NOMO-1 treated with dmso at 0.1 percent for 144 hours (cell line): ENCODE results near the gene CDKN1C.

Source experiments
- DNase-seq: peaks from one replicate; lab custom pipeline; 2025; ENCODE audit not compliant: unreplicated experiment; lab: John Stamatoyannopoulos, UW

The CDKN1C gene

DNA sequence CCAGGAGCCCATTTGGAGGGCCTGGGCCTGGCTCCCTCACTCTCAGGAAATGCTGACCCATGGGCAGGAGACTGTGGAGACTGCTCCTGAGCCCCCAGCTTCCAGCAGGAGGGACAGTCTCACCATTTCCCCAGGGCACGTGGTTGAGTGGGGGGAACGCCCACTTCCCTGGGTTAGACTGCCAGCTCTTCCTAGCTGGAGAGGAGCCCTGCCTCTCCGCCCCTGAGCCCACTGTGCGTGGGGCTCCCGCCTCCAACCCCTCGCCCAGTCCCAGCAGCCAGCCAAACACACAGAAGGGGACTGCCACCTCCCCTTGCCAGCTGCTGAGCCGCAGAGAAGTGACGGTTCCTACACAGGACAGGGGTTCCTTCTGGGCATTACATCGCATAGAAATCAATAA, 37.1 kb downstream of the CDKN1C start:
- DNase-seq = no peak

DNA sequence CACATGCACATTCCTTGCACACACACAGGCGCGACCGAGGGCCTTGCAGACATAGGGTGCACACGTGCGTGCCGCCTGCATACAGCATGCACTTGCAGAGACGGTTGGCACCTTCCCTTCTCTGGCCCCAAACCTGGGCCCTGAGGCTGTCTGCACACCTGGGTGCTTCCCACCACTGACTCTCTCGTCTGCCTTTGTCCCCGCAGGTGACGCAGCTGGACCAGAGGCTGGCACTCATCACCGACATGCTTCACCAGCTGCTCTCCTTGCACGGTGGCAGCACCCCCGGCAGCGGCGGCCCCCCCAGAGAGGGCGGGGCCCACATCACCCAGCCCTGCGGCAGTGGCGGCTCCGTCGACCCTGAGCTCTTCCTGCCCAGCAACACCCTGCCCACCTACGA, 38.0 kb downstream of the CDKN1C start:
- DNase-seq = no peak

DNA sequence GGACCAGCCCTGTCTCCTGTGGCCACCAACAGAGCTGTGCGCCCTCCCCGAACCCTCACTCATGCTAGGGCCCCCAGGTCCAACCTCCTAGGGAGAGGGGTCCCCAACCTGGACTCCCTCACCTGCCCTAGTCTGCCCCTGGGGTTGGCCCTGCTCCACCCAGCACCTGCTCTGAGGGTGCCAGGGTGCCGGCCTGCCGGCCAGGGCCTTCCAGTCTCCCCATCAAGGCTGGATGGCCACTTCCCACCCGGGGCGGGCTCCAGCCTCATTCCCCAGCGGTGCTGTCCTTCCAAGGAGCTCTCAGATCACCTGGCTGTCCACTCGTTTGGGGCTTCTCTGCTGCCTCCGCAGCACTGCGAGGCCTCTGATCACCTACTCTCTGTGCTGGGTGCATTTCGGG, 39.1 kb downstream of the CDKN1C start:
- no peak for DNase-seq

DNA sequence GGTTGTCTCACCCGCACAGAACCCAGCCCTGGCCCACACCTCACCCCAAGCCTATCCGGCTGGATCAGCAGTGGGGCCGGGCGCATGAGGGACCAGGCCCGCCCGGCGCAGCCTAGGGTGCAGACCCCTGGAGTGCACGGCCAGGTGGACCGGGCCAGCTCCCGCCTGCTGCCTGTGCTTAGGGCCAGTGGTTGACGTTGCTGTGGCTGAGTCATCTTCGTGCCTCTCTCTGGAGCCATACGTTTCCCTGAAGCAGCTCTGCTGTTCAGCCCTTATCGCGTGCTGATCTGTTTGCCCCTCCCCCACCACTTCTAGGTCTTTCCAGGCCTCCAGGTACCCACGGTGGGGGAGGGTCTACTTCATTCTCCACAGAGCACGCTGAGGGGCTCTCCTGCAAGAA, 39.5 kb downstream of the CDKN1C start:
- no peak for DNase-seq

DNA sequence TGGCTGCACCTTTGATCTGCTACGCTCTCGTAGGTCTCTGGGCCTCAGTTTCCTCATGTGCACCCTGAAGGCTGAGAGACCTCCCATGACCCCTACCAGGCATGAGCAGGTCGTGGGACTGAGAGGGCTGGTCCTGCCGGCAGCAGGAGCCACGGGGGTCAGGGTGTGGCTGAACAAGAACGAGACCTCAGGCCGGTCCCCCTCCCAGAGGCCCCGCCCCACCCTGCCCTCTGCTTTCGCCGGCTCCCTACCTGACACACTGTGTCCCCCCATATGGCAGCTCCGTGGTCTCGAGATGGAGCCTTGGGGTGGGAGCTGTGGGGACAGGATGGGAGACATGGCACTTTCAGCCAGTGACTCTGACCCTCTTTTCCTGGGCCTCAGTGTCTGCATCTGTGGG, 40.6 kb downstream of the CDKN1C start:
- DNase-seq = no peak

DNA sequence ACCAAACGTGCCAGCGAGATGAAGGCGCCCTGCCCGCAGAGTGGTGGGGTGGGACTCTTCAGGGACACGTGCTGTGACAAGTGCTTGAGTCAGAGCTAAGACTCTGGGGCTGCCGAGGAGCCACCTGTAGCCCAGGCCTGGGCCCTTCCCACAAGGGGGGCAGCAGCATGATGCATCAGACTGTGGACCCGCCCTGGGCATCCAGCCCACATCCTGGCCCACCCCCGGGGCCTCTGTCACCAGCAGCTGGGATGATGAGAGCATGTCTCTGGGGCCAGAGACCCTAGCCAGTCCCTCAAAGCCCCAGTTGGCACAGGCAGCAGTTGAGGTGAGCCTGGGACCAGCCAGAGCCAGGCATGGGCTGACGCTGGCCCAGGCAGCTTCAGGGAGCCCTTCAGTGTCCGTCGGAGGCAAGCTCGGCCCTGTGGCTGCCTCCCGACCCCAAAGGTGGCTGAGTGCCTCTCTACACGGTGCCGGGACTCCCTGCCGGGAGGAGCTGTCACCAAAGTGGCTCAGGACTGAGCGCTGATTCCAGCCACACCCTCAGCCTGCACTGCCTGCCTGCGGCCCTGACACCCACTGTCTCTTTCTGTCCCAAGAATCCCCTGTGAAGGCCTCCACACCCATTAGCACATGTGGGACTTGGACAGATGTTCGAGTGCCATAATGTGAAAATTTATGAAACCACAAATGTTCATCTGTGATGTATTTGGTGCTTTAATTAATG, 41.3 kb downstream of the CDKN1C start:
- no peak for DNase-seq

DNA sequence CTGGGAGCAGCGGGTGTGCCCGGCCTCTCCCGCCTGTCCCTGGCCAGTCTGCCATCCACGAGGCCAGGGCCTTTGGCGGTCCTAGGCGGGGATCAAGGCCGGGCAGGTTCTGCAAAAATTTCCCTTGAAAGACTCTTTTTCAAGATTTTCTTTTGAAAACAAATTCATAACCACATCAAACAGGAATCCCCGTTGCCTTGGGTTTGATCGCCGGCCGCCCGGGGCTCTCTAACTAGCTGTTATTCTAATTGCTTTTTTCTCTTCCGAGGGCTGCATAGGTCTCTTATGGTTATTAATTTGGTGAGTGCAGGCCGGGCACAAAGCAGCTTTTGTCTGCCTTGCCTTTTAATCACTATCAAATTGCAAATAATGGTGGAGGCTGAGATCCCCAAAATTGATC, 42.0 kb downstream of the CDKN1C start:
- no peak for DNase-seq

DNA sequence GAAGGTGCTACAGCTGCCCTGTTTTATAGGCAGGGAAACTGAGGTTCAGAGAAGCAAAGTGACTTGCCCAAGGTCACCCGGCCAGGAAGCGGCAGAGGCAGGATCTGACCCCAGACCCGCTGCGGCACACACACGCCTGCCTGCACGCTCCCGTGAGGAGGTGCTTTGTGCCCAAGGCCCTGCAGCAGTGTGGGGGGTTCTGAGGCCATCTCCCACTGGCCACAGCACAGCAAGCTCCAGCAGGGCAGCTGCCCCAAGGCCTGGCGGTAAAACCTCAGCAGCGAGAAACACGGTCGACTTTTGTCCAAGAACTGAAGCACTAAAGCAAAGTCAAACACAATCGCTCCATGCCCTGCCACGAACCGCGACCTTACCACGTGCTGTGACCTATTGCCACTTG, 42.7 kb downstream of the CDKN1C start:
- no peak for DNase-seq

DNA sequence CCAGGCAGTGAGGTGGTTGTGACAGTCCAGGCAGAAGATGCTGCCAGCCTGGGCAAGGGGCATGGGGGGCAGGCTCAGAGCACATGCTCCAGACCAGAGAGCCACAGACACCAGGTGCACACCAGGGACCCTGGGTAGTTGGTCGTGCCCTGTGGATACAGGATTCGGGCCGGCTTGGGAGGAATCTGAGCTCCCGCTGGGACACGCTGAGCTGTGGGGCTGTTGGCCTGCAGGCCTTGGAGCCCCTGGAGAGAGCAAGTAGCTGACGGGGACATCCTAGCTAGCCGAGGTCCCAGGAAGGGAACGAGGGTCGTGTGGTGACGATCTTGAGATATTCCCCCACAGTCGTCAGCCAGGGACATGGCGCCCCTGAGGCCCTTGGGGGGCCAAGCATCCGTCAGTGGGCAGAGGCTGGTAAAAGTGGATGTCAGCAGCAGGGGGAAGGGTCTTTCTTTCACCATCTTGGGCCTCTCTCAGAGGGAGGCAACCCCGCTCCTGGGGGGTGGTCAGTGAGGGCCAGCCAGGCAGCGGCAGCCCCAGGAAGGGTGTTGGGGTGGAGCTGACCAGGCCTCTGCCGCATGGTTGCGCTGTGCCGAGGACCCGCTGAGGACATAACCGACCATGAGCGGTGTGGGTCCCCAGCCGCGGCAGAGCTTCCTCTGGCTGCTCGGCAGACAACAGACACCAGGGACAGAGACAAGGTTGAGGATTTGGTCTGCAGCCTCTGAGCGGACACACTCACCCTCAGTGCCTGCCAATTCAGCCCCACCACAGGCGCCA, 44.0 kb downstream of the CDKN1C start:
- DNase-seq = no peak

DNA sequence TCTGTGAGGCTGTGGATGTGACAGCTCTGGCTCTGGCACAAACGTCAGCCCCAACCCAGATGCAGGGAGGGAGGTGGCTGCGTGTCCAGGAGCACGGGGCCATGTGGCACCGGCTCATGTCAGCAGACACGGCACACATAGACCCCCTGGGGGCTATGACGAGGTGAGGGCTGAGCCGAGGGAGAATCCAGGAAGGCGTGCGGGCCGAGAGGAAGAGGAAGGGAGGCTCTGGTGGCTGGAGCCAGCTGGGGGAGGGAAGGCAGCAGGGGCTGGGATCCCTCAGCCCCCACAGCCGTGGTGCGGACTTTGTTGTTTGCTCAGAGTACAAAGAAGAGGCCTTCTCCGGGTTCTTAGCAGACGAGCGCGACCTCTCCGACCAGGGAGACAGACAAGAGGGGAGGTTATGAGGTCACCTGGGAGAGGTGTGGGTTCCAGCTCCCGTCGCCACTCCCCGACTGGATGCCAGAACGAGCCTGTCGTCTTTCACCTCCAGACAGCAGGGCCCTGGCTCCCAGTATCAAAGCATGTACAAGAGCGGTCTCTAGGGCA, 46.1 kb downstream of the CDKN1C start:
- no peak for DNase-seq

DNA sequence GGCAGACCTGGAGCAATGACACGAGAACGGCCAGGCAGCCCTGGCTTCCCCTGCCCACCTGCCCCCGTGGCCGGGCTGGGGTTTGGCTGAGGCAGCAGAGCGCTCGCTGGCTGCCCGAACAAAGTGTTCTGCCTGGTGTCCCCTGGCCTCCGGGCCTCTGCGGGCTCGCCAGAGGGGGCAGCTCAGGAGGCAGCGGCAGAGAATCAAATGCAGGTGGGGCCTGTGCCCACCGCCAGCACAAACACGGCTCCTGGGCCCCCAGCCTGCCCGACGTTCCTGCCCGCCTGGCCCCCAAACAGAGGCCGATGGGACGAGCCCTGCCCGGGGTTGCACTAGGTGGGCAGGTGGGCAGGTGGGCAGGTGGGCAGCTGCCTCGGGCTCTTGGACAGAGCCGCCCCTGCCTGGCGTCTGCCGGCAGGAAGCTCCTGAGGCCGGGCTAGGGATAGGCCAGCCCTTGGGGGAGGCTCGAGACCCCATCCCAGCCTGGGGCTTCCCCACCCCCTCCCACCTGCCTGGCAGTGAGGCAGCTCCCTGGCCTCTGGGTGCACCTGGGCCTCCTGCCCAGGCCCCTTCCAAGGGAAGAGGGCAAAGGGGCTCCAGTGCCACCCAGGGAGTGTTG, 46.8 kb downstream of the CDKN1C start:
- DNase-seq = no peak

DNA sequence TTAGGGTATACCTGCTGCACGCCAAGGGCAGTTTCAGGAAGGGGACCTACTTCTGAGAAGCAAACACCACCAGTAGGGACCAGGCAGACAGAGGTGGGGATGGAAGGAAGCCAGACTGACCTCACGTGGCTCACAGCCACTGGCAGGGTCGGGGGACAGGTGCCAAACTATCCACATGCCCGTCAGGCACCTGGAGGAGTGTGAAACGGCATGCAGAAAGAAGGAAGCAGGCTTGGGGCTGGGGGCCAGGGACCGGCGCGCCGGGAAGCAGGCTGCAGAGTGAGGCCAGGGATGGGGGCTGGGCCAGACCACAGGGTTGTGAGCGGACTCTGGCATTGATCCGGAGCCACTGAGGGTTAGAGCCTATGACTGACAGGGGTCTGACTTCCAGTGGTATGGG, 47.5 kb downstream of the CDKN1C start:
- DNase-seq = no peak

DNA sequence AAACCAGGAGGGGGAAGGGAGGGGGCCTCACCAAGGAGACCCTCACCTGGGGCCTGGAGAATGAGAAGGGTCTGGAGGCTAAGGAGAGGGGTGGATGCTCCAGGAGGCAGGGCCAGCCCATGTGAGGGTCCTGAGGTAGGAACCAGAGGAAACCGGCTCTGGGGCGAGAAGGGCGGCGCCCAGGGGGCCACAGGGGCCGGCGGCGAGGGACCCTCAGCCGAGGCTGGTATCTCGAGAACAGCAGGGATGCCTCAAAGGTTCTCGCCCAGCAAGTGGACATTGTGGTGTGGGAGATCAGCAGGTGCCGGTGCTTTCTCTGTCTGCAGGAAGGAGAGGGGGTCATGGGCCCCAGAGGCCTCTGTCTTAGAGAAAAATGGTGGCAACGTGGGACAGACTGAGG, 47.9 kb downstream of the CDKN1C start:
- DNase-seq = no peak

DNA sequence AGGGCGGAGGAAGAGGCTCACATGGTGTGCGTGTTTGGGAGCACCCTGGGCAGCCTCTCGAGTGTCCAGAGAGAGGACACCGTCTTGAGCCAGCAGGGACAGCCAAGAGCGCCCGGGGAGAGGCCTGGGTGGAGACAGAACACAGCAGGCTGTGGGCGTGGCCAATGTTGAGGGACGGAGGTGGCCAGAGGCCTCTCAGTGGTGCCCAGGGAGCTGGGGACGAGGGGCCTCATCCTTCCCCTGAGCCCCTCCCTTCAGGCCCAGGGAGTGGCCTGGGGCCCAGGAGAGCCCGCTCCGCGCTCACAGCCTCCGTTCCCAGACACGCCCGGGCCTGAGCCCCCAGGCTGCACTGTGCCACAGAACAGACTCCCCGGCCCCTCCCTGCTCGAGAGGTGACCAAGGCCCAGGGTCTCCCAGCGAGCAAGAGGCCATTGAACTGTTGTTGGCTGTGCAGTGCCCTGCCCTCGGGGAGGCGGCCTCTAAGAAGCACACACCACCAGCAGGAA, 48.4 kb downstream of the CDKN1C start:
- no peak for DNase-seq

DNA sequence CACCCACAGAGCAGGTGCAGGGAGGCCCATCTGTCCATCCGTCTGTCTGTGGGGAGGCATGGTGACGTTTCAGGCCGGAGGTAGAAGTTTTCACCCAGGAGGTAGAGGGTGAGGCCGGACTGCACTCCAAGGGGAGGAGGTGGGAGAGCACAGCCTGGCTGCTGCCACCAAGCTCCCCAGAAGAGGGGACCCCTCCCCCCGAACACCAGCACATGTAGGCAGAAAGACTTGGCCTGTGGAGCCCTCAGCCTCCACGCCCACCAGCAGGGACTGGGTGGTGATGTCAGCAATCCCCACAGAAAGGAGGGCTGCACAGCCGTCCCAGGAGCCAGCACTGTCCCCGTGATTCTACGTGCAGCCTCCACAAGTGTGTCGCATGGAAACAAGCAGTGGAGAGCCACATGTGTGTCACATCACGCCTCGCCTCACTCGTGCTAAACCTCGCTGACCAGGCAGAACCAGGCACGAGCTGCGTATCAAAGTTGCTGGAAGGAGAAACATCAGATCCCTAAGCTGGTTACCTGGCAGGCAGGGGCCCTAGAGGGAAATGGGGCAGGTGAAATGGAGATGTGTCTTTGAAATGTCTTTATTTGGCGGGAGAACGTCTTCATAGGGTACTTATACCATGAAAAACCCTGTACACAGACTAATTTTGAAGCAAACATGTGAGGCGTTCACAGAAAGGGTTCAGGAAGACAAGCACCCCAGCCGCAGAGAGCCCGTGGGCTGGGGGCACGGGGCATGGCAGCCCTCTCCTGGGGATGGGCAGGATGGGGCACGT, 49.1 kb downstream of the CDKN1C start:
- no peak for DNase-seq

DNA sequence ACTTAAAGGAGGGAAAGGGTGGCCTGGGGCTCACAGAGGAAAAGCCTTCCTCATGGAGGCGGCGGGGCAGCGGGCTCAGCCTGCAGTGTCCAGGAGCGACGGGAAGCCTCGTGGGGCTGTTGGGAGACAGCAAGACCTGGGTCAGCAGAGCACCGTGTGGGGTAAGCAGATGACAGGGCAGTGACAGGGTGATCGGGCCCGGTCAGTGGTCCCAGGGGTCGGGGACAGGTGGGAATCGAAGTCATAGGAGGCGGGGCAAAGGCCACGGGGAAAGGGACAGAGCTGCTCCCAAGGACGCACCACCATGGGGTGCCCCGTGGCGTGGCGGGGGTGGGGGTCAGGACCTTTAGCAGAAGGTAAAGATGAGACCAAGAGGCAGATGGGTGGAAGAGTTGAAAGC, 49.8 kb downstream of the CDKN1C start:
- no peak for DNase-seq

DNA sequence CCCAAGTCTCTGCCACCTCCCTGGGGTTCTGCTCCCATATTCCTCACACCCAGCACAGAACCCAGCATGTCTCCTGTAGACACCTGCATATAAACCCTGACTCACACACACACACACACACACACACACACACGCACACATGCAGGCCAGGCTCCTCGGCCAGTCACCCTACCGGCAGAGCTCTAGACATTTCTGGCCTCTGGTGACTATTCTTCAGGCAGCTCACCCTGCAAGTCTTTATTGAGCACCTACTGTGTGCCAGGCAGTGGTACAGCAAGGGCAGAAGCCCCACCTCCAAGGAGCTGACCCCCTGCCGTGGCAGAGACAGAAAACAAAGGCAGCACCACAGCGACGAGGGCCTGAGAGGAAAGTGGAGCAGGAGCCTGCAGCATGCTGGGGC, 50.3 kb downstream of the CDKN1C start:
- DNase-seq = no peak

DNA sequence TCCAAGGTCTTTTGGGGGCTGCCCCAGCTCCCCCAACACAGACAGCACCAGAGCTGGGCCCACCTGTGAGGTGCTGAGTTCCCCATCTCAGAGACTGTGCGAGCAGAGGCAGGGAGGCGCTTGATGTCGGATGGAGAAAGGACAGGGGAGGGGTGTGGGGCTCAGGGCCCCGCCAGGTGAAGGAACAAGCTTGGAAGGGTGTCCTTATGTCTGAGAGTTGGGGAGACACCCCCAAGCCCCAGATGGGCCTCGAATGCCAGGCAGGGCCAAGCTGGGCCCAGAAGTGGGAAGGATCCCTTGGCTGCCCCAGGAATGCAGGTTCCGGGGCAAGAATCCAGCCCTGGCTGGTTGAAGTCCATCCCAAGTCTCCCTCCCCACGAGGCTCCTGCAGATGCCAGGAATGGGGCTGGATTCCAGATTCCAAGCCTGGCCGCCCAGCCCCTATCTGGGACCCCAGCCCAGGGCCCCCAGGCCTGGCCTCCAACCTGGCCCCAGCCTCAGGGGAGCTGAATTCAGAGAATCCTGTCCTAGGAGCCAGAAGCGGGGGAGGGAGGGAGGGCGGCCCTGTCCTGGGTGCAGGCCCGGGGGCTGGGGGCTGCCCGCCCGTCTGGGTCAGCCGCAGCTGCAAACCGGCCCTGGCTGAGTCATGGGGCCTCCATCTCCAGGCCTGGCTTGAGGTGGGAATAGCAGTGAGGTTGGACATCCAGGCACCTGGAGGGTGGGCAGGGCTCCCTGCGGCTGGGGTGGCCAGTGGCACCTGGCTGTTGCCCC, 50.9 kb downstream of the CDKN1C start:
- DNase-seq = no peak

DNA sequence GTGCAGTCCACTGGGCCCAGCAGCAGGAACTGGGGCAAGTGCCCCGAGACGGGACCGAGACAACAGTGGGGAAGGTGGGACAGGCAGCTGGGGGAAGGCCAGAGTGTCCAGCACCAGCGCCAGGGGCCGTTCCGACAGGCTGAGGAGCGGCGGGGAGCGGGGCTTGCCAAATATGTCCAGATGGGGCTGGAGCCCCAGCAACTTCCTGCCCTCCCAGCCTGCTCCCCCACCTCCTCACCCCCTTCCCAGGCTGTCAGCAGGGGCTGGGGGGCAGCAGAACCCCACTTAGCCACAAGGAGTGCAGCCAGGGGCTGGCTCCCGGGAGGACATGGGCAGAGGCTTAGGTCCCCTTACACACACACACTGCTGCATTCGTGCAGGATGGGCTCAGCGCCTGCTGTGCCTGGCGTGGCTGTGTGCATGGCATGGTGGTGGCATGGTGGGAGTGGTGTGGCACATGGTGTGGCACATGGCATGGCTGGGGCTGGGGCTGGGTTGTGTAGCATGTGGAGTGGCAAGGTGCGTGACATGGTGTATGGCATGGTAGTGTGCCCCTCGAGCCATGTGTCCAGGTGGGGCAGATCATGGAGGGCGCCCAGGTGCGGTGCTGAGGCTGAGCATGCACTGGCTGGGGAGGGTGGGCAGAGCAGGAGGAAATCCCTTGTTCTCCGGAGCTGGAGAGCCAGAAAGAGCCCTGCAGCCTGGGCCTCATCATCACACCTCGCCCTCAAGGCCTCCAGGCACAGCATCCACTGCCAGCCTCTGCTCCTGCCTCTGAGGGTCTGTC, 51.7 kb downstream of the CDKN1C start:
- no peak for DNase-seq
